OCI-LY3 (cell line): Measurements from ENCODE around the gene MVB12A.

Experiments used
- CTCF ChIP-seq: fragments of 200-600, 300-600 bp; sonication (generic); IDR thresholded peaks from 2 replicates; pipeline ENCODE4 v1.5.1; 2014; ENCODE audit warnings: antibody characterized with exemption, low read length, low read depth
- EZH2phosphoT487 ChIP-seq: fragments of 200-600 bp; shearing (Covaris generic); IDR thresholded peaks from 2 replicates; pipeline ENCODE4 v1.6.1; 2018; ENCODE audit warnings: antibody characterized with exemption, mixed run types, low read depth

- TF ChIP-seq CTCF: no peak
- no peak for TF ChIP-seq EZH2phosphoT487
Measured at GRCh38 chr19:17420475-17420924, 653 bp downstream of the MVB12A start.
